Measurements from ENCODE around the gene PANX2. TPM values are rescaled to one million over a fixed set of nuclear protein-coding genes. Genes with fewer than 3 reads are reported as not detected.

PANX2 gene
- total and polyA plus RNA-seq, 9 of the 15 experiments (the other 6 are each of a cell fraction or from before 2014, with no cell fraction given): 0.01 to 3.9 (median 0.67) TPM; not detected in 1

- Histone ChIP-seq H2AFZ (ENCODE audit: low read depth, low read length) (no peak overlapping the region), H3K4me3 (no peak overlapping the region), H3K4me2 (ENCODE audit: insufficient read depth, low read length) (no peak overlapping the region), H3K79me2 (ENCODE audit: control insufficient read depth, insufficient read depth, low read length) (peaks cover 4% of the 10 kb centered on the region; the same call in 1 of the 3 replicates), H3K36me3 (ENCODE audit: control insufficient read depth, insufficient read depth, low read length) (peaks cover 55% of the 10 kb centered on the region), H3K27me3 (ENCODE audit: control insufficient read depth in 2 of 2, insufficient read depth in 2 of 2, low read length in 2 of 2) (no peaks in the 10 kb centered on the region), H3K9ac (ENCODE audit: insufficient read depth in 1 of 2, low read depth in 2 of 2, low read length in 2 of 2) (no peak overlapping the region; a peak in 1 of 4 replicates), H3K9me3 (replicated peaks; ENCODE audit: control insufficient read depth, insufficient read depth, low read depth, low read length) (0 out of 2 replicates have a peak, but pooled peaks cover 2% of the 10 kb centered on the region), H3K9me1 (ENCODE audit: control insufficient read depth, insufficient read depth, low read length) (no peaks in the 10 kb centered on the region), H4K20me1 (replicated peaks; ENCODE audit: control insufficient read depth, insufficient read depth, low read length) (0 out of 2 replicates have a peak, but pooled peaks cover 3% of the 10 kb centered on the region), H3K4me1 (replicated peaks in 1 of 2; ENCODE audit: control insufficient read depth in 2 of 2, insufficient read depth in 2 of 2, low read length in 2 of 2) (peaks cover 0 to 37% of the 10 kb centered on the region in 2 experiments; a peak in 2 of 5 replicates), H3K27ac (ENCODE audit: extremely low read depth, low read depth, low read length) (no peak overlapping the region)
- DNase-seq (ENCODE audit: extremely low read depth in 1 of 4, low spot score in 3 of 4): no peak
- intact Hi-C loops (cut with micrococcal nuclease): loop anchor here (1.0 kb wide), 1 partner anchor 60 kb away; no protein-coding TSS in a partner anchor
- FAIRE-seq: no peak
- TF ChIP-seq ZNF124 (CRISPR knock-in tag; IDR thresholded peaks at IDR 0.05): no peak
- TF ChIP-seq LEF1 (IDR thresholded peaks at IDR 0.05): no peak
- TF ChIP-seq ZNF740 (CRISPR knock-in tag; IDR thresholded peaks at IDR 0.05): peak; percentile 56; the same call in 1 of the 2 replicates
- peak in 1 of 2 experiments; percentile 45; a peak in 1 of 4 replicates for TF ChIP-seq ZNF740 (tag; IDR thresholded peaks at IDR 0.05)
- peak; percentile 26 for TF ChIP-seq FIP1L1 (IDR thresholded peaks at IDR 0.05; ENCODE audit: low read depth, low read length, poor library complexity, severe bottlenecking)
- TF ChIP-seq POLR2G (IDR thresholded peaks at IDR 0.05; ENCODE audit: low read depth, low read length): peak; percentile 47
- in situ Hi-C loops (cut with MboI): no loop called here
- ChIA-PET POLR2A (interaction anchor here (0.7 kb wide), 1 partner anchor 33 kb away, joined by 4 read pairs; no protein-coding TSS in a partner anchor), CTCF (ENCODE audit: low intra/inter-chr PET ratio) (interaction anchor here (1.9 to 2.4 kb wide), 2 partner anchors 60 to 63 kb away, joined by 10 to 12 read pairs; no protein-coding TSS in a partner anchor)
- ATAC-seq: peak; percentile 37
- WGBS (ENCODE audit: insufficient coverage, low coverage, missing lambda C conversion rate): 78% methylated on average over 10 of the region's 31 CpGs
- no TSS peak for BruUV-seq (replicated peaks)
Measured at GRCh38 chr22:50208939-50209892, 38.7 kb downstream of the PANX2 start.
